Activated CD8-positive, alpha-beta memory T cell treated with anti-CD3 and anti-CD28 coated beads, Interleukin-2, amount 50 U/mL, for 4 hours (primary cell): ENCODE data around the gene SETD3.

ENCODE experiments used
- DNase-seq: peaks from one replicate; pipeline ENCODE4 v3.0.0-alpha.2; 2020

Gene SETD3

GRCh38 chr14:99516156-99516870 lies 35.7 kb upstream of the SETD3 start:
- no peak for DNase-seq

- no peak for DNase-seq
Measured at GRCh38 chr14:99515301-99516155, 34.9 kb upstream of the SETD3 start.

- no peak for DNase-seq
Measured at GRCh38 chr14:99514552-99515300, 34.1 kb upstream of the SETD3 start.

- DNase-seq = no peak
Measured at GRCh38 chr14:99513946-99514551, 33.4 kb upstream of the SETD3 start.

- DNase-seq = no peak
Measured at GRCh38 chr14:99513183-99513694, 32.6 kb upstream of the SETD3 start.

- DNase-seq = no peak
Measured at GRCh38 chr14:99512571-99513182, 32.0 kb upstream of the SETD3 start.

GRCh38 chr14:99512110-99512449 lies 31.4 kb upstream of the SETD3 start:
- no peak for DNase-seq

GRCh38 chr14:99511421-99512109 lies 30.9 kb upstream of the SETD3 start:
- no peak for DNase-seq

- DNase-seq = no peak
Measured at GRCh38 chr14:99510556-99511139, 30.0 kb upstream of the SETD3 start.

- no peak for DNase-seq
Measured at GRCh38 chr14:99509871-99510555, 29.4 kb upstream of the SETD3 start.

- no peak for DNase-seq
Measured at GRCh38 chr14:99508896-99509629, 28.4 kb upstream of the SETD3 start.

- no peak for DNase-seq
Measured at GRCh38 chr14:99507860-99508640, 27.4 kb upstream of the SETD3 start.

GRCh38 chr14:99506276-99506675 lies 25.6 kb upstream of the SETD3 start:
- DNase-seq = no peak

GRCh38 chr14:99505089-99505488 lies 24.4 kb upstream of the SETD3 start:
- DNase-seq = no peak

- no peak for DNase-seq
Measured at GRCh38 chr14:99503848-99504453, 23.3 kb upstream of the SETD3 start.

- no peak for DNase-seq
Measured at GRCh38 chr14:99502989-99503421, 22.3 kb upstream of the SETD3 start.

- DNase-seq = no peak
Measured at GRCh38 chr14:99497894-99498293, 17.2 kb upstream of the SETD3 start.

- no peak for DNase-seq
Measured at GRCh38 chr14:99497341-99497740, 16.7 kb upstream of the SETD3 start.

- no peak for DNase-seq
Measured at GRCh38 chr14:99484106-99484505, 3.4 kb upstream of the SETD3 start.
